ENCODE results near the gene PPFIA2. TPM values are rescaled to one million over a fixed set of nuclear protein-coding genes. Genes with fewer than 3 reads are reported as not detected.

Gene PPFIA2
- polyA plus RNA-seq, 1 donor (not counting 4 experiments of a cell fraction or from before 2014, with no cell fraction given): not detected

DNA sequence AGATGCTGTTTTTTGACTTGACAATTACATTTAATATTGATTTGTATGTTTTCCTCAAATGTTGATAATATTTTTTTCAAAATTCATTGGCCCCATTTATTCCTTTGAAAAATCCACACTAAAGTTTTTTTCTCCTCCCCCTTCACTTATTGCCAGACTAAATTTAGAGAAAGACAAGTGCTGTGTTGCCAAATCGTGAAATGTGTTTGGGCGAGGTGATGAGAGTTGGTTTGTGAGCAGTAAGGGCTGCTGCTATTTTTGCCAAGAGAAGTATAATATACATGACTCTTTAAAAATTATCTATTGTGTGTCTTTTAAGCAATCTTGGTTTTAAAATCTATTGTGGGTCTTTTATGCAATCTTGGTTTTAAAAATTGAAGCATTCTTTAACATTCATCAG lies 188.9 kb downstream of the PPFIA2 start:
- no peak for DNase-seq (ENCODE audit: low read depth, low spot score)
- Histone ChIP-seq H3K9me1 (ENCODE audit: control insufficient read depth, extremely low read depth, insufficient read depth, low read length) (no peaks in the 10 kb centered on the region), H3K36me3 (ENCODE audit: control insufficient read depth in 2 of 2, extremely low read depth in 1 of 2, insufficient read depth in 2 of 2, low read length in 2 of 2) (no peaks in the 10 kb centered on the region), H3K27me3 (ENCODE audit: control insufficient read depth, extremely low read depth, insufficient read depth, low read length) (no peaks in the 10 kb centered on the region), H3K27ac (ENCODE audit: control insufficient read depth, insufficient read depth, low read length) (no peak overlapping the region), H3K4me3 (ENCODE audit: control insufficient read depth in 2 of 3, extremely low read depth in 1 of 3, insufficient read depth in 2 of 3, low read depth in 1 of 3, low read length in 3 of 3) (no peak overlapping the region), H3K4me2 (ENCODE audit: control insufficient read depth, extremely low read depth, insufficient read depth, low read depth, low read length) (no peak overlapping the region), H4K20me1 (ENCODE audit: control insufficient read depth, extremely low read depth, insufficient read depth, low read length) (no peaks in the 10 kb centered on the region), H2AFZ (ENCODE audit: control insufficient read depth, low read length) (no peak overlapping the region), H3K79me2 (ENCODE audit: control insufficient read depth, insufficient read depth, low read length) (no peaks in the 10 kb centered on the region), H3K9me3 (ENCODE audit: control insufficient read depth, low read depth, low read length) (no peaks in the 10 kb centered on the region), H3K9ac (ENCODE audit: control insufficient read depth, extremely low read depth, insufficient read depth, low read length) (no peak overlapping the region), H3K4me1 (ENCODE audit: control insufficient read depth, extremely low read depth, insufficient read depth, low read length) (no peaks in the 10 kb centered on the region)
- no peak for FAIRE-seq
- dilution Hi-C loops (cut with MboI; ENCODE audit: extremely low pct_ligation_motif_present, low sequenced_read_pairs): no loop called here
- no peak for TF ChIP-seq EZH2 (IDR thresholded peaks at IDR 0.05; ENCODE audit: low read length)
- TF ChIP-seq, protein P1, sequence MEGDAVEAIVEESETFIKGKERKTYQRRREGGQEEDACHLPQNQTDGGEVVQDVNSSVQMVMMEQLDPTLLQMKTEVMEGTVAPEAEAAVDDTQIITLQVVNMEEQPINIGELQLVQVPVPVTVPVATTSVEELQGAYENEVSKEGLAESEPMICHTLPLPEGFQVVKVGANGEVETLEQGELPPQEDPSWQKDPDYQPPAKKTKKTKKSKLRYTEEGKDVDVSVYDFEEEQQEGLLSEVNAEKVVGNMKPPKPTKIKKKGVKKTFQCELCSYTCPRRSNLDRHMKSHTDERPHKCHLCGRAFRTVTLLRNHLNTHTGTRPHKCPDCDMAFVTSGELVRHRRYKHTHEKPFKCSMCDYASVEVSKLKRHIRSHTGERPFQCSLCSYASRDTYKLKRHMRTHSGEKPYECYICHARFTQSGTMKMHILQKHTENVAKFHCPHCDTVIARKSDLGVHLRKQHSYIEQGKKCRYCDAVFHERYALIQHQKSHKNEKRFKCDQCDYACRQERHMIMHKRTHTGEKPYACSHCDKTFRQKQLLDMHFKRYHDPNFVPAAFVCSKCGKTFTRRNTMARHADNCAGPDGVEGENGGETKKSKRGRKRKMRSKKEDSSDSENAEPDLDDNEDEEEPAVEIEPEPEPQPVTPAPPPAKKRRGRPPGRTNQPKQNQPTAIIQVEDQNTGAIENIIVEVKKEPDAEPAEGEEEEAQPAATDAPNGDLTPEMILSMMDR (optimal IDR thresholded peaks at IDR 0.05 in 1 of 3, IDR thresholded peaks at IDR 0.05 in 1 of 3, conservative IDR thresholded peaks at IDR 0.05 in 1 of 3; ENCODE audit: extremely low read depth in 1 of 3, insufficient read depth in 2 of 3, low read length in 3 of 3): no peak

DNA sequence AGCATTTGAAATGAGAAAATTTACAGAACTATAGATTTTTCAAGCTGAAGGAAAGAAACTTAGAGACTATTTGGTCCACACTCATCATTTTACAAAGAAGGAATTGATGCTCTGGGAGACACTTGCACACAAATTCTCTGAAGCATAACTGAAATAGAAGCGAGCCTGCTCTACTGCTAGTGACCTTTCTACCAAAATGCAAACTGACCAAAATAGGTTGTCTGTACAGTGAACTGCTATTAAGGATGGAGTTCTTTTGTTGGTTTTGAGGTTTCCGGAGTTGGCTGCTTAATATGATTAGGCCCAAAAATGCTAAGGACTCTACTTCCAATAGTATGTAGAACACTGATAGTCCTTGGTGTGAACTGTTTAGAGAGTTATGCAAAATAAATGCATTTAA lies 194.9 kb downstream of the PPFIA2 start:
- dilution Hi-C loops (cut with MboI; ENCODE audit: extremely low pct_ligation_motif_present, low sequenced_read_pairs): no loop called here
- DNase-seq (ENCODE audit: low read depth, low spot score) (no peak), FAIRE-seq (no peak)
- Histone ChIP-seq H2AFZ (ENCODE audit: control insufficient read depth, low read length) (no peak overlapping the region), H3K9me3 (ENCODE audit: control insufficient read depth, low read depth, low read length) (no peaks in the 10 kb centered on the region), H3K4me1 (ENCODE audit: control insufficient read depth, extremely low read depth, insufficient read depth, low read length) (no peaks in the 10 kb centered on the region), H3K4me3 (ENCODE audit: control insufficient read depth in 2 of 3, extremely low read depth in 1 of 3, insufficient read depth in 2 of 3, low read depth in 1 of 3, low read length in 3 of 3) (no peak overlapping the region), H3K79me2 (ENCODE audit: control insufficient read depth, insufficient read depth, low read length) (no peaks in the 10 kb centered on the region), H3K9ac (ENCODE audit: control insufficient read depth, extremely low read depth, insufficient read depth, low read length) (no peak overlapping the region), H3K4me2 (ENCODE audit: control insufficient read depth, extremely low read depth, insufficient read depth, low read depth, low read length) (no peak overlapping the region), H3K36me3 (ENCODE audit: control insufficient read depth in 2 of 2, extremely low read depth in 1 of 2, insufficient read depth in 2 of 2, low read length in 2 of 2) (no peaks in the 10 kb centered on the region), H3K27ac (ENCODE audit: control insufficient read depth, insufficient read depth, low read length) (no peak overlapping the region), H3K9me1 (ENCODE audit: control insufficient read depth, extremely low read depth, insufficient read depth, low read length) (no peaks in the 10 kb centered on the region), H3K27me3 (ENCODE audit: control insufficient read depth, extremely low read depth, insufficient read depth, low read length) (no peaks in the 10 kb centered on the region), H4K20me1 (ENCODE audit: control insufficient read depth, extremely low read depth, insufficient read depth, low read length) (no peaks in the 10 kb centered on the region)
- TF ChIP-seq, protein P1 (optimal IDR thresholded peaks at IDR 0.05 in 1 of 3, IDR thresholded peaks at IDR 0.05 in 1 of 3, conservative IDR thresholded peaks at IDR 0.05 in 1 of 3; ENCODE audit: extremely low read depth in 1 of 3, insufficient read depth in 2 of 3, low read length in 3 of 3): no peak
- TF ChIP-seq EZH2 (IDR thresholded peaks at IDR 0.05; ENCODE audit: low read length): no peak
